B cell (primary cell): ENCODE results near the gene GLIPR1. TPM values are rescaled to one million over a fixed set of nuclear protein-coding genes. Genes with fewer than 3 reads are reported as not detected.

Source experiments
- ATAC-seq: fragments of 200-7000 bp; cut with Tn5 transposase; one replicate; pipeline ENCODE4 v1.10.0; 2021; ENCODE audit warnings: low read depth, mild to moderate bottlenecking, moderate number of reproducible peaks, moderate library complexity
- CTCF ChIA-PET: fragments of 350-600 bp; sonication (Branson Sonifier 250); formaldehyde crosslinking; loops from one replicate; lab custom pipeline; 2021; ENCODE audit warnings: antibody characterized with exemption, inconsistent platforms; lab: Charles Lee
- POLR2A ChIA-PET: fragments of 350-600 bp; sonication (Branson Sonifier 250); formaldehyde crosslinking; loops from one replicate; lab custom pipeline; 2021; ENCODE audit warnings: antibody characterized with exemption; lab: Charles Lee
- DNase-seq: peaks from one replicate; pipeline ENCODE4 v3.0.0; 2013
- H2AFZ ChIP-seq: 2 replicates; pipeline ENCODE4 v1.6.1; 2012; ENCODE audit warnings: mild to moderate bottlenecking, low read depth, low read length; ENCODE audit not compliant: insufficient read depth, poor library complexity, severe bottlenecking
- H3K27ac ChIP-seq, 2 donors: 1 replicate in 1 of 2; 2 replicates in 1 of 2; pipeline ENCODE4 v1.5.1; 2012 to 2013; ENCODE audit warnings: low read length in 2 of 2, mild to moderate bottlenecking in 2 of 2, moderate library complexity in 1 of 2
- H3K27me3 ChIP-seq, 4 experiments: fragments of 200-600 bp in 1 of 4; sonication (generic) in 1 of 4; replicated peaks in 1 of 4; 1 replicate in 2 of 4; 2 replicates in 2 of 4; pipeline versions ENCODE4 v1.6.1 to v1.7.0; 2013 to 2016; ENCODE audit warnings: low read length in 3 of 4, mild to moderate bottlenecking in 2 of 4, mixed read lengths in 1 of 4, moderate library complexity in 1 of 4; ENCODE audit not compliant: insufficient read depth in 4 of 4, control insufficient read depth in 3 of 4; ENCODE audit errors: control extremely low read depth in 1 of 4
- H3K36me3 ChIP-seq, 2 experiments: replicated peaks in 1 of 2; 1 replicate in 1 of 2; 2 replicates in 1 of 2; pipeline versions ENCODE4 v1.6.1 to v1.7.1; 2013; ENCODE audit warnings: low read length in 1 of 2; ENCODE audit not compliant: insufficient read depth in 2 of 2, control insufficient read depth in 1 of 2; ENCODE audit errors: control extremely low read depth in 1 of 2, extremely low read depth in 1 of 2
- H3K4me1 ChIP-seq, 2 donors: fragments of 200-600 bp in 1 of 2; sonication (generic) in 1 of 2; 1 replicate in 1 of 2; 2 replicates in 1 of 2; pipeline versions ENCODE4 v1.5.1 to v1.6.1; 2013 to 2017; ENCODE audit warnings: low read length in 2 of 2; ENCODE audit not compliant: control insufficient read depth in 2 of 2, insufficient read depth in 2 of 2
- H3K4me2 ChIP-seq: replicated peaks from 2 replicates; pipeline ENCODE3; 2012; ENCODE audit warnings: mild to moderate bottlenecking, low read depth, low read length; ENCODE audit not compliant: poor library complexity, severe bottlenecking
- H3K4me3 ChIP-seq, 5 experiments: fragments of 200-600 bp in 1 of 5; sonication (generic) in 1 of 5; 1 replicate in 3 of 5; 2 replicates in 2 of 5; pipeline versions ENCODE4 v1.5.1 to v1.7.0; 2011 to 2016; ENCODE audit warnings: low read length in 4 of 5, mild to moderate bottlenecking in 4 of 5, low read depth in 2 of 5, control low read depth in 1 of 5, moderate library complexity in 1 of 5; ENCODE audit not compliant: insufficient read depth in 1 of 5; ENCODE audit errors: control extremely low read depth in 1 of 5, extremely low read depth in 1 of 5
- H3K79me2 ChIP-seq: fragments of 200-600 bp; sonication (generic); one replicate; pipeline ENCODE4 v1.6.0; 2016; ENCODE audit warnings: low read length; ENCODE audit not compliant: control insufficient read depth, insufficient read depth
- H3K9ac ChIP-seq: fragments of 200-600 bp; sonication (generic); 2 replicates; pipeline ENCODE4 v1.6.1; 2017; ENCODE audit warnings: mild to moderate bottlenecking, low read length, moderate library complexity
- H3K9me3 ChIP-seq, 3 donors: one replicate each; pipeline versions ENCODE4 v1.6.1 to v1.7.1; 2013; ENCODE audit warnings: low read length in 2 of 3; ENCODE audit not compliant: control insufficient read depth in 2 of 3, insufficient read depth in 1 of 3; ENCODE audit errors: control extremely low read depth in 1 of 3
- H4K20me1 ChIP-seq: 2 replicates; pipeline ENCODE4 v1.6.0; 2012; ENCODE audit warnings: mild to moderate bottlenecking, low read length; ENCODE audit not compliant: insufficient read depth, control insufficient read depth, poor library complexity, severe bottlenecking
- H3K27ac Mint-ChIP-seq: one replicate; pipeline ENCODE4 v1.8.0; 2021; ENCODE audit warnings: mixed read lengths
- H3K27me3 Mint-ChIP-seq: one replicate; pipeline ENCODE4 v1.8.0; 2021; ENCODE audit warnings: mixed read lengths
- H3K4me1 Mint-ChIP-seq: one replicate; pipeline ENCODE4 v1.8.0; 2021; ENCODE audit warnings: mixed read lengths
- H3K4me3 Mint-ChIP-seq: one replicate; pipeline ENCODE4 v1.8.0; 2021; ENCODE audit warnings: mixed read lengths
- H3K9me3 Mint-ChIP-seq: one replicate; pipeline ENCODE4 v1.8.0; 2022; ENCODE audit warnings: mixed read lengths; ENCODE audit not compliant: insufficient read depth
- CTCF ChIP-seq: fragments of 200-600 bp; IDR thresholded peaks from one replicate; pipeline ENCODE4 v1.8.0; 2022; ENCODE audit warnings: antibody characterized with exemption, mild to moderate bottlenecking
- EZH2 ChIP-seq: IDR thresholded peaks from 2 replicates; pipeline ENCODE4 v1.6.1; 2012; ENCODE audit warnings: borderline replicate concordance, low read depth, mild to moderate bottlenecking, moderate library complexity, low read length; ENCODE audit not compliant: insufficient read depth, poor library complexity, severe bottlenecking
- WGBS: methylation state at CpG from one replicate; pipeline ENCODE4 v1.1.5; 2013; ENCODE audit warnings: missing lambda C conversion rate; ENCODE audit not compliant: insufficient coverage; 5-methylcytosine and 5-hydroxymethylcytosine counted together
- intact Hi-C: fragments of 100-400 bp; cut with micrococcal nuclease; formaldehyde crosslinking; loops from one replicate; pipeline ENCODE4 v1.10.0; 2022
- polyA plus RNA-seq: library from polyadenylated mRNA; depleted of rRNA; stranded (reverse); fragments of >200 nt; gene quantifications from 2 replicates; pipeline ENCODE4 v1.2.3, GENCODE V29; 2012
- total RNA-seq, 2 donors: library from RNA; stranded (reverse); fragments of 120-200 nt in 1 of 2; gene quantifications; 1 replicate in 1 of 2; 2 replicates in 1 of 2; pipeline versions ENCODE4 v1.2.3 to v1.2.4, GENCODE V29; 2013 to 2022

The GLIPR1 gene
- total and polyA plus RNA-seq, 2 donors (not counting 1 experiment from before 2014, with no cell fraction given): 52.3 to 117 TPM

- Histone ChIP-seq H3K9me3 (peaks cover 0 to 1% (median under 1%) of the 10 kb centered on the region in 3 donors), H4K20me1 (no peaks in the 10 kb centered on the region), H3K27me3 (no peaks in the 10 kb centered on the region), H3K4me1 (no peaks in the 10 kb centered on the region), H3K9ac (no peak overlapping the region), H3K4me3 (no peak overlapping the region), H3K79me2 (no peaks in the 10 kb centered on the region), H2AFZ (no peak overlapping the region), H3K36me3 (no peaks in the 10 kb centered on the region), H3K4me2 (no peak overlapping the region), H3K27ac (no peak overlapping the region)
- no peak overlapping the region for H3K27ac Mint-ChIP-seq
- H3K27me3 Mint-ChIP-seq: peaks cover 12% of the 10 kb centered on the region
- ChIA-PET POLR2A (no interaction called here), CTCF (interaction anchor here (0.6 to 2.4 kb wide), 3 partner anchors 9 to 38 kb away, joined by 3 to 9 read pairs (median 4); no protein-coding TSS in a partner anchor)
- H3K9me3 Mint-ChIP-seq: no peaks in the 10 kb centered on the region
- TF ChIP-seq EZH2 (no peak), CTCF (no peak)
- DNase-seq: no peak
- H3K4me3 Mint-ChIP-seq: no peak overlapping the region
- intact Hi-C loops: no loop called here
- H3K4me1 Mint-ChIP-seq: no peaks in the 10 kb centered on the region
- no peak for ATAC-seq
Measured at GRCh38 chr12:75446857-75447256, 33.7 kb upstream of the GLIPR1 start.

GRCh38 chr12:75447691-75448393 lies 32.7 kb upstream of the GLIPR1 start:
- Histone ChIP-seq H3K9ac (no peak overlapping the region), H4K20me1 (no peaks in the 10 kb centered on the region), H3K4me3 (no peak overlapping the region), H3K27me3 (no peaks in the 10 kb centered on the region), H3K36me3 (no peaks in the 10 kb centered on the region), H2AFZ (no peak overlapping the region), H3K9me3 (no peaks in the 10 kb centered on the region), H3K4me1 (no peaks in the 10 kb centered on the region), H3K4me2 (no peak overlapping the region), H3K79me2 (no peaks in the 10 kb centered on the region), H3K27ac (no peak overlapping the region)
- POLR2A ChIA-PET: no interaction called here
- no peaks in the 10 kb centered on the region for H3K4me1 Mint-ChIP-seq
- H3K27ac Mint-ChIP-seq: no peak overlapping the region
- ATAC-seq: no peak
- intact Hi-C loops: no loop called here
- TF ChIP-seq EZH2: no peak
- no peaks in the 10 kb centered on the region for H3K9me3 Mint-ChIP-seq
- CTCF ChIA-PET: interaction anchor here (2.4 kb wide), 1 partner anchor 10 kb away, joined by 9 read pairs; no protein-coding TSS in a partner anchor
- WGBS: 71% methylated on average over 1 of the region's 4 CpGs
- DNase-seq: no peak
- peaks cover 12% of the 10 kb centered on the region for H3K27me3 Mint-ChIP-seq
- H3K4me3 Mint-ChIP-seq: no peak overlapping the region
